ENCODE data around the gene ASCC3.

- TF ChIP-seq POLR2A (IDR thresholded peaks at IDR 0.05; ENCODE audit: low read length) (no peak), GATA1 (IDR thresholded peaks at IDR 0.05; ENCODE audit: low read depth, low read length) (no peak)
These were observed 32.5 kb upstream of the ASCC3 start for GRCh38 chr6:100913400-100914276.

Data from erythroblast (primary cell).